ENCODE data around the gene NEK11.

Gene NEK11

DNA sequence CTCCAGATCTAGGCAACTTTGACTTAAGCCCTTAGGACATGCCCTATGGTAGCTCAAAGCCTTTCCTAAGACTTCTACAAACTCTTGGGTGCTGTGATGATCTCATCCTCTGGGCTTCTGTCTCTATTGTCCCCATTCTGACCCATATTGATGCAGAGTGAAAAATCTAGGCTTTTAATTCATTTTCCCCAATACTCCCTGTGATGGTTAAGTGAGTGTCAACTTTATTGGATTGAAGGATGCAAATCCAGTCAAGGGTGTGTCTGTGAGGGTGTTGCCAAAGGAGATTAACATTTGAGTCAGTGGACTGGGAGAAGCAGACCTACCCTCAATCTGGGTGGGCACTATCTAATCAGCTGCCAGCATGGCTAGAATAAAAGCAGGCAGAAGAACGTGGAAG, 257.6 kb downstream of the NEK11 start:
- Histone ChIP-seq H3K27ac (ENCODE audit: low read depth, low read length, poor library complexity, severe bottlenecking) (no peak overlapping the region), H3K9ac (ENCODE audit: low read length) (no peak overlapping the region), H3K9me3 (ENCODE audit: low read length) (no peaks in the 10 kb centered on the region), H3K36me3 (ENCODE audit: insufficient read depth, low read length) (no peaks in the 10 kb centered on the region), H3K4me1 (ENCODE audit: insufficient read depth, low read length, severe bottlenecking) (no peaks in the 10 kb centered on the region), H4K20me1 (ENCODE audit: insufficient read depth, low read length) (no peaks in the 10 kb centered on the region), H2AFZ (ENCODE audit: low read length) (no peak overlapping the region), H3K4me2 (ENCODE audit: low read length) (no peak overlapping the region), H3F3A (ENCODE audit: insufficient read depth, low read length) (no peaks in the 10 kb centered on the region), H3K79me2 (ENCODE audit: insufficient read depth, low read length) (no peaks in the 10 kb centered on the region), H3K27me3 (ENCODE audit: insufficient read depth, low read length) (no peaks in the 10 kb centered on the region), H3K9me2 (ENCODE audit: low read depth, low read length) (no peaks in the 10 kb centered on the region), H3K4me3 (ENCODE audit: low read depth, low read length, poor library complexity, severe bottlenecking) (no peak overlapping the region)
- TF ChIP-seq, protein P1, sequence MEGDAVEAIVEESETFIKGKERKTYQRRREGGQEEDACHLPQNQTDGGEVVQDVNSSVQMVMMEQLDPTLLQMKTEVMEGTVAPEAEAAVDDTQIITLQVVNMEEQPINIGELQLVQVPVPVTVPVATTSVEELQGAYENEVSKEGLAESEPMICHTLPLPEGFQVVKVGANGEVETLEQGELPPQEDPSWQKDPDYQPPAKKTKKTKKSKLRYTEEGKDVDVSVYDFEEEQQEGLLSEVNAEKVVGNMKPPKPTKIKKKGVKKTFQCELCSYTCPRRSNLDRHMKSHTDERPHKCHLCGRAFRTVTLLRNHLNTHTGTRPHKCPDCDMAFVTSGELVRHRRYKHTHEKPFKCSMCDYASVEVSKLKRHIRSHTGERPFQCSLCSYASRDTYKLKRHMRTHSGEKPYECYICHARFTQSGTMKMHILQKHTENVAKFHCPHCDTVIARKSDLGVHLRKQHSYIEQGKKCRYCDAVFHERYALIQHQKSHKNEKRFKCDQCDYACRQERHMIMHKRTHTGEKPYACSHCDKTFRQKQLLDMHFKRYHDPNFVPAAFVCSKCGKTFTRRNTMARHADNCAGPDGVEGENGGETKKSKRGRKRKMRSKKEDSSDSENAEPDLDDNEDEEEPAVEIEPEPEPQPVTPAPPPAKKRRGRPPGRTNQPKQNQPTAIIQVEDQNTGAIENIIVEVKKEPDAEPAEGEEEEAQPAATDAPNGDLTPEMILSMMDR (IDR thresholded peaks at IDR 0.05; ENCODE audit: low read length) = no peak
- TF ChIP-seq EZH2 (IDR thresholded peaks at IDR 0.05; ENCODE audit: borderline replicate concordance, low read length) = no peak

DNA sequence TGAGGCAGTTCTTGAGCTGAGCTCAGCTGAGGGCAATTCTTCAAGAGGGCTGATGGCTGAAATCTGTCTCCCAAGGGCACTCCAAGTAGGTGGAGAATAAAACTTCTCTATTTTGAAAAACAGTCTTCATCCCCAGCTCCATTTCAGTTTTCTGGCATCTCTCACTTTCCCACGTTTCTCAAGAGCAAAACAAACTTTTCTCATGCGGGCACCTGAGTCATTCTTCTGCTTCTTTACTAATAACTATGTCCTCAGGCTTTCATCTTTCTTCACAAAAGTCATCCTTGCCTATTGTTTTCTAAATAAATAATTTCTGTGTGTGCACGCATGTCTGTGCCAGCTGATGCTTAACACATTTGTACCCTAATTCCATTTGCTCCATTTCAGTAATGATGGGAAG, 258.8 kb downstream of the NEK11 start:
- H3K9me3 ChIP-seq (ENCODE audit: low read length) = no peaks in the 10 kb centered on the region
- no peak overlapping the region for H3K4me3 ChIP-seq (ENCODE audit: low read depth, low read length, poor library complexity, severe bottlenecking)
- no peaks in the 10 kb centered on the region for H3K27me3 ChIP-seq (ENCODE audit: insufficient read depth, low read length)
- no peaks in the 10 kb centered on the region for H3K4me1 ChIP-seq (ENCODE audit: insufficient read depth, low read length, severe bottlenecking)
- no peaks in the 10 kb centered on the region for H4K20me1 ChIP-seq (ENCODE audit: insufficient read depth, low read length)
- H3K79me2 ChIP-seq (ENCODE audit: insufficient read depth, low read length) = no peaks in the 10 kb centered on the region
- TF ChIP-seq EZH2 (IDR thresholded peaks at IDR 0.05; ENCODE audit: borderline replicate concordance, low read length) = no peak
- TF ChIP-seq, protein P1 (IDR thresholded peaks at IDR 0.05; ENCODE audit: low read length) = no peak
- no peak overlapping the region for H3K27ac ChIP-seq (ENCODE audit: low read depth, low read length, poor library complexity, severe bottlenecking)
- H3F3A ChIP-seq (ENCODE audit: insufficient read depth, low read length) = no peaks in the 10 kb centered on the region
- H3K9ac ChIP-seq (ENCODE audit: low read length) = no peak overlapping the region
- H3K4me2 ChIP-seq (ENCODE audit: low read length) = no peak overlapping the region
- H2AFZ ChIP-seq (ENCODE audit: low read length) = no peak overlapping the region
- H3K9me2 ChIP-seq (ENCODE audit: low read depth, low read length) = no peaks in the 10 kb centered on the region
- no peaks in the 10 kb centered on the region for H3K36me3 ChIP-seq (ENCODE audit: insufficient read depth, low read length)

DNA sequence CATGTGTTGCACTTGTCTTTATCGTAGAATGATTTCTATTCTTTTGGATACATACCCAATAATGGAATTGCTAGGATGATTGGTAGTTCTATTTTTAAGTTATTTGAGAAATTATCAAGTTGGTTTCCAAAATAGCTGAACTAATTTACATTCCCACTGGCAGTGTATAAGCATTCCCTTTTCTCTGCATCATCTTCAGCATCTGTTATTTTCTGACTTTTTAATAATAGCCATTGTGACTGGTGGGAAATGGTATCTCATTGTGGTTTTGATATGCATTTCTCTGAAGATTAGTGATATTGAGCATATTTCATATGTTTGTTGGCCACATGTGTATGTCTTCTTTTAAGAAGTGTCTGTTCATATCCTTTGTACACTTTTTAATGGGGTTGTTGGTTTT, 273.2 kb downstream of the NEK11 start:
- no peaks in the 10 kb centered on the region for H3F3A ChIP-seq (ENCODE audit: insufficient read depth, low read length)
- no peaks in the 10 kb centered on the region for H3K9me2 ChIP-seq (ENCODE audit: low read depth, low read length)
- H2AFZ ChIP-seq (ENCODE audit: low read length) = no peak overlapping the region
- H3K79me2 ChIP-seq (ENCODE audit: insufficient read depth, low read length) = no peaks in the 10 kb centered on the region
- H3K27ac ChIP-seq (ENCODE audit: low read depth, low read length, poor library complexity, severe bottlenecking) = no peak overlapping the region
- H3K4me1 ChIP-seq (ENCODE audit: insufficient read depth, low read length, severe bottlenecking) = no peaks in the 10 kb centered on the region
- no peaks in the 10 kb centered on the region for H3K9me3 ChIP-seq (ENCODE audit: low read length)
- H4K20me1 ChIP-seq (ENCODE audit: insufficient read depth, low read length) = no peaks in the 10 kb centered on the region
- H3K4me3 ChIP-seq (ENCODE audit: low read depth, low read length, poor library complexity, severe bottlenecking) = no peak overlapping the region
- H3K4me2 ChIP-seq (ENCODE audit: low read length) = no peak overlapping the region
- TF ChIP-seq, protein P1 (IDR thresholded peaks at IDR 0.05; ENCODE audit: low read length) = no peak
- TF ChIP-seq EZH2 (IDR thresholded peaks at IDR 0.05; ENCODE audit: borderline replicate concordance, low read length) = no peak
- no peaks in the 10 kb centered on the region for H3K27me3 ChIP-seq (ENCODE audit: insufficient read depth, low read length)
- no peak overlapping the region for H3K9ac ChIP-seq (ENCODE audit: low read length)
- no peaks in the 10 kb centered on the region for H3K36me3 ChIP-seq (ENCODE audit: insufficient read depth, low read length)

Measured in OCI-LY1 (cell line).